Raji (cell line): ENCODE results near the gene FTSJ3.

Source experiments
- POLR2A ChIP-seq: IDR thresholded peaks from 2 replicates; pipeline ENCODE4 v1.6.1; 2011; ENCODE audit warnings: low read depth, low read length, control low read depth; ENCODE audit not compliant: insufficient read depth

The FTSJ3 gene

GRCh38 chr17:63809970-63810369 is 17.5 kb downstream of the FTSJ3 start:
- TF ChIP-seq POLR2A: no peak

DNA sequence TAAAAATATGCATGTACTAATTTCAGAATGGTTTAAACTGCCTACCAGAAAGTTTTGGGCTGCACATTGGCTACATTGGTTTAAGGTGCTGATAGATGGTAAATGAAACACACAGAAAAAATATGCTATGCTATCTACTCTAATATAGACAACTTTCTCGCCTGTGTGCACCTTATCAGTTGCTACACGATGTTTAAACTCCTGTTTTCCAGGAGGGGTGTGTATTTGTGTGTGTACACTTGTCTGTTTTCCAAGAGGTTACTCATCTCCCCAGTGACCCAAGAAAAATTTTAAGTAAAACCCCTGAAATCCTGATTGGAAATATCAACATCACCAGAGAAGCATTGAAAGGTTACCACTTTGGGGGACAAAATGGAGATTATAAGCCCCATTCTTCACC is 21.9 kb downstream of the FTSJ3 start:
- TF ChIP-seq POLR2A: no peak

GRCh38 chr17:63804328-63804727 is 23.1 kb downstream of the FTSJ3 start:
- TF ChIP-seq POLR2A: no peak

DNA sequence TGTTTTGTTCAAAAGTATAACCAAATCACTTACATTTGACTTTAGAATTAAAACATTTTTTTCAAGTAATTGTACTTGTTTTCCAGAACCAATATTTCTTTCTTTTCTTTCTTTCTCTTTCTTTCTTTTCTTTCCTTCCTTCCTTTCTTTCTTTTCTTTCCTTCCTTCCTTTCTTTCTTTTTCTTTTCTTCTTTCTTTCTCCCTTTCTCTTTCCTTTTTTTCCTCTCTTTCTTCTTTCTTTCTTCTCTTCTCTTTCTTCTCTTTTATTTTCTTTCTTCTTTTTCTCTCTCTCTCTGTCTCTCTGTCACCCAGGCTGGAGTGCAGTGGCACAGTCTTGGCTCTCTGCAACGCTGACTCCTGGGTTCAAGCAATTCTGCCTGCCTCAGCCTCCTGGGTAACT is 26.7 kb downstream of the FTSJ3 start:
- no peak for TF ChIP-seq POLR2A

GRCh38 chr17:63798572-63799106 is 28.8 kb downstream of the FTSJ3 start:
- TF ChIP-seq POLR2A: no peak

- TF ChIP-seq POLR2A: no peak
Observed at GRCh38 chr17:63792055-63792729, 35.3 kb downstream of the FTSJ3 start.

DNA sequence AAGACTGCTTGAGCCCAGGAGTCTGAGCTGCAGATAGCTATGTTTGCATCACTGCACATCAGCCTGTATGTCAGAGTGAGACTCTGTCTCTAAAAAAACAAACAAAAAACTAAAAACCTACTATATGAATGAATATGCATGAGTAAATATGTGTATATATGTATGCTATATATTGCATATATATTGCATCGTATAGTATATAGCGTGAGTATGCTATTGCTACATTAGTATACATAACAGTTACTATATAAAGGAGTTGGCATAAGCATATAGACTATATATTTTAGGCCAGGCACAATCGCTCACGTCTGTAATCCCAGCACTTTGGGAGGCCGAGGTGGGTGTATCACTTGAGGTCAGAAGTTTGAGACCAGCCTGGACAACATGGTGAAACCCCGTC is 37.4 kb downstream of the FTSJ3 start:
- no peak for TF ChIP-seq POLR2A

- no peak for TF ChIP-seq POLR2A
Observed at GRCh38 chr17:63786971-63787711, 40.3 kb downstream of the FTSJ3 start.

DNA sequence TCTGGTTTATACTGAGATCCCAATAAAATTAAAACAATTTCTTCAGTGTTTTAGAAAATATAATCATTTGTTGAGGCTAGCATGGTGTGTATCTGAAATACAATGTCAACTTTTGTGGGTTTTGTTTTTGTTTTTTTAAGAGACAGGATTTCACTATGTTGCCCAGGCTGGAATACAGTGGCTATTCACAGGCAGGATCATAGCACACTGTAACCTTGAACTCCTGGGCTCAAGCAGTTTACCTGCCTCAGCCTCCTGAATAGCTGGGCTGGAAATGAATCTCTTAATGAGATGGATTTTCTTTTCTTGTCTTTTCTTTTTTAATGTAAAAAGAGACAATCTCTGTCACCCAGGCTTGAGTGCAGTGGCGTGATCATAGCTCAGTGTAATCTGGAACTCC is 41.3 kb downstream of the FTSJ3 start:
- no peak for TF ChIP-seq POLR2A

DNA sequence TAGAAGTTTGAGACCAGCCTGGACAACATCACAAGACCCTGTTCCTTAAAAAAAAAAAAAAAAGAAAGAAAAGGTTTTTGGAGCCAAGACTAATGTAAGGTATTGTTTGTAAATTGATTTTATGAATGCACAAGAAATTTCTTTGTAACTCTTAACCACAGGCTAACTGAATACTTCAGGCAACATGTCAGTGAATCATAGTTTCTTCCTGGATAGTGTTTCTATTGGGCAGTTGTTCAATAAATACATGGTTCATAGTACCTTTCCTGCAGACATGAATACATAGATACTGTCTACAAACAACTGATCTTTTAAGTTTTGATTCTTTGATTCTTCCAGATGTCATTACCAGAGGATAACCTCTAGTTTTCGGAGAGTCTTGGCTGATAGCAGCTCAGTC is 41.9 kb downstream of the FTSJ3 start:
- no peak for TF ChIP-seq POLR2A

DNA sequence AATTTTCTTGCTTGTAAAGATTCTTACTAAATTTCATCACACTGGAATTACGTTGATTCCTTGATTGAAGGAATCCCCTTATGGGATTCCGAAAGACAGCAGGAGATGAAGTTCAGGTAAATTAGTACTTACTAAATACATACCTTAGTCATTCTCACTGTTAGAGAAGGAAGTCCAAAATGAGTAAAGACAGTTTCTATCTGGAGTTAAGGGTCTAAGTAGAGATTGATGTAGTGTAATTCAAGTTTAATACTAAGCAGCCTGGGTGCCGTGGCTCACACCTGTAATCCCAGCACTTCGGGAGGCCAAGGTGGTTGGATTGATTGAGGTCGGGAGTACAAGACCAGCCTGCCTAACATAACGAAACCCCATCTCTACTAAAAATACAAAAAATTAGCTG is 43.9 kb downstream of the FTSJ3 start:
- no peak for TF ChIP-seq POLR2A

GRCh38 chr17:63780928-63781327 is 46.5 kb downstream of the FTSJ3 start:
- TF ChIP-seq POLR2A: no peak

- no peak for TF ChIP-seq POLR2A
Observed at GRCh38 chr17:63780507-63780906, 47.0 kb downstream of the FTSJ3 start.

- TF ChIP-seq POLR2A: no peak
Observed at GRCh38 chr17:63775420-63775819, 52.0 kb downstream of the FTSJ3 start.

GRCh38 chr17:63774969-63775265 is 52.5 kb downstream of the FTSJ3 start:
- TF ChIP-seq POLR2A: no peak

- no peak; the same call in 1 of the 2 replicates for TF ChIP-seq POLR2A
Observed at GRCh38 chr17:63774141-63774968, 53.1 kb downstream of the FTSJ3 start, which contains the start of gene DDX42. DDX42 (plus strand) TSS chr17:63774170; CDS start chr17:63787050, 12,880 bp downstream.
